Keratinocyte (primary cell): ENCODE data around the gene YIPF7. TPM values are rescaled to one million over a fixed set of nuclear protein-coding genes. Genes with fewer than 3 reads are reported as not detected.

ENCODE experiments used
- DNase-seq: peaks from one replicate; pipeline ENCODE4 v3.0.0-alpha.2; 2011; ENCODE audit warnings: low read depth, missing footprints, low spot score
- FAIRE-seq: peaks from 2 replicates; lab custom pipeline; 2011; peaks lifted over from hg19 to GRCh38; lab: Jason Lieb, UNC
- H2AFZ ChIP-seq: 2 replicates; pipeline ENCODE4 v1.6.0; 2012; ENCODE audit warnings: low read length, control low read depth, inconsistent platforms; ENCODE audit not compliant: control insufficient read depth
- H3K27ac ChIP-seq: 2 replicates; pipeline ENCODE4 v1.5.1; 2011; ENCODE audit warnings: low read length; ENCODE audit not compliant: control insufficient read depth, insufficient read depth
- H3K27me3 ChIP-seq: 3 replicates; pipeline ENCODE4 v1.6.0; 2011; ENCODE audit warnings: low read length; ENCODE audit not compliant: control insufficient read depth, insufficient read depth; ENCODE audit errors: extremely low read depth
- H3K36me3 ChIP-seq, 2 experiments: 2 replicates in 1 of 2; 3 replicates in 1 of 2; pipeline ENCODE4 v1.5.1; 2011; ENCODE audit warnings: low read length in 2 of 2, mild to moderate bottlenecking in 1 of 2; ENCODE audit not compliant: control insufficient read depth in 2 of 2, insufficient read depth in 2 of 2; ENCODE audit errors: extremely low read depth in 1 of 2
- H3K4me1 ChIP-seq: 3 replicates; pipeline ENCODE4 v1.5.1; 2011; ENCODE audit warnings: low read length; ENCODE audit not compliant: control insufficient read depth, insufficient read depth; ENCODE audit errors: extremely low read depth
- H3K4me2 ChIP-seq: 3 replicates; pipeline ENCODE4 v1.6.0; 2011; ENCODE audit warnings: low read depth, low read length; ENCODE audit not compliant: control insufficient read depth, insufficient read depth; ENCODE audit errors: extremely low read depth
- H3K4me3 ChIP-seq, 3 experiments: fragments of 200-600 bp in 1 of 3; sonication (generic) in 1 of 3; 2 replicates in 2 of 3; 3 replicates in 1 of 3; pipeline ENCODE4 v1.5.1; 2011 to 2016; ENCODE audit warnings: low read length in 3 of 3, mild to moderate bottlenecking in 3 of 3, control low read depth in 2 of 3, inconsistent platforms in 1 of 3, low read depth in 1 of 3, mixed read lengths in 1 of 3, mixed run types in 1 of 3, moderate library complexity in 1 of 3; ENCODE audit not compliant: control insufficient read depth in 2 of 3, insufficient read depth in 2 of 3; ENCODE audit errors: extremely low read depth in 1 of 3
- H3K79me2 ChIP-seq: 2 replicates; pipeline ENCODE4 v1.6.0; 2012; ENCODE audit warnings: low read length; ENCODE audit not compliant: control insufficient read depth, insufficient read depth
- H3K9ac ChIP-seq: 3 replicates; pipeline ENCODE4 v1.6.0; 2011; ENCODE audit warnings: low read length; ENCODE audit not compliant: control insufficient read depth, insufficient read depth; ENCODE audit errors: extremely low read depth
- H3K9me1 ChIP-seq: 3 replicates; pipeline ENCODE4 v1.6.0; 2011; ENCODE audit warnings: low read length; ENCODE audit not compliant: control insufficient read depth, insufficient read depth; ENCODE audit errors: extremely low read depth
- H3K9me3 ChIP-seq: 2 replicates; pipeline ENCODE4 v1.5.1; 2012; ENCODE audit warnings: low read depth, low read length; ENCODE audit not compliant: control insufficient read depth
- H4K20me1 ChIP-seq: 3 replicates; pipeline ENCODE4 v1.6.0; 2011; ENCODE audit warnings: low read length; ENCODE audit not compliant: control insufficient read depth, insufficient read depth; ENCODE audit errors: extremely low read depth
- CTCF ChIP-seq, 3 experiments: IDR thresholded peaks in 1 of 3; conservative IDR thresholded peaks in 1 of 3; optimal IDR thresholded peaks in 1 of 3; 2 replicates in 2 of 3; 3 replicates in 1 of 3; pipeline versions ENCODE3 to v1.5.1; 2011; ENCODE audit warnings: low read length in 3 of 3, mild to moderate bottlenecking in 3 of 3, moderate library complexity in 2 of 3, control low read depth in 1 of 3, inconsistent platforms in 1 of 3; ENCODE audit not compliant: insufficient read depth in 2 of 3; ENCODE audit errors: extremely low read depth in 1 of 3
- EZH2 ChIP-seq: IDR thresholded peaks from one replicate; pipeline ENCODE4 v1.6.1; 2012; ENCODE audit warnings: inconsistent platforms, mild to moderate bottlenecking, low read length, moderate library complexity
- dilution Hi-C: fragments of 300-500 bp; cut with MboI; formaldehyde crosslinking; loops from one replicate; pipeline ENCODE4 v1.7.0; 2020; ENCODE audit warnings: low sequenced_read_pairs; ENCODE audit not compliant: extremely low pct_ligation_motif_present
- polyA plus RNA-seq, 5 experiments: library from polyadenylated mRNA; depleted of rRNA in 3 of 5; stranded (reverse) in 3 of 5; stranded (forward) in 1 of 5; unstranded in 1 of 5; fragments of >200 nt; gene quantifications; 1 replicate in 1 of 5; 2 replicates in 3 of 5; 3 replicates in 1 of 5; pipeline versions ENCODE4 v1.2.1 to v1.2.3, GENCODE V29; 2011 to 2012; ENCODE audit warnings: missing spikeins in 2 of 5, low read depth in 1 of 5, low replicate concordance in 1 of 5

The YIPF7 gene
- polyA plus RNA-seq, 1 donor (not counting 4 experiments of a cell fraction or from before 2014, with no cell fraction given) = not detected

GRCh38 chr4:44632733-44633132 is 18.7 kb downstream of the YIPF7 start:
- dilution Hi-C loops = no loop called here
- Histone ChIP-seq H3K9me3 (no peaks in the 10 kb centered on the region), H4K20me1 (no peaks in the 10 kb centered on the region), H3K4me3 (no peak overlapping the region), H2AFZ (no peak overlapping the region), H3K27me3 (no peaks in the 10 kb centered on the region), H3K9me1 (no peaks in the 10 kb centered on the region), H3K4me1 (no peaks in the 10 kb centered on the region), H3K9ac (no peak overlapping the region), H3K36me3 (no peaks in the 10 kb centered on the region), H3K4me2 (no peak overlapping the region), H3K79me2 (no peaks in the 10 kb centered on the region), H3K27ac (no peak overlapping the region)
- FAIRE-seq (no peak), DNase-seq (no peak)
- TF ChIP-seq CTCF (optimal IDR thresholded peaks at IDR 0.05 in 1 of 3, IDR thresholded peaks at IDR 0.05 in 1 of 3, conservative IDR thresholded peaks at IDR 0.05 in 1 of 3; ENCODE audit: extremely low read depth in 1 of 3, insufficient read depth in 2 of 3, low read length in 3 of 3) (no peak), EZH2 (no peak)

GRCh38 chr4:44632089-44632488 is 19.3 kb downstream of the YIPF7 start:
- H3K4me1 ChIP-seq = no peaks in the 10 kb centered on the region
- dilution Hi-C loops = no loop called here
- H3K9ac ChIP-seq = no peak overlapping the region
- no peak overlapping the region for H2AFZ ChIP-seq
- no peak overlapping the region for H3K4me2 ChIP-seq
- DNase-seq = no peak
- H3K9me1 ChIP-seq = no peaks in the 10 kb centered on the region
- no peaks in the 10 kb centered on the region for H3K79me2 ChIP-seq
- TF ChIP-seq EZH2 = no peak
- peak in 2 of 3 experiments; percentile 4 to 25 for TF ChIP-seq CTCF (optimal IDR thresholded peaks at IDR 0.05 in 1 of 3, IDR thresholded peaks at IDR 0.05 in 1 of 3, conservative IDR thresholded peaks at IDR 0.05 in 1 of 3; ENCODE audit: extremely low read depth in 1 of 3, insufficient read depth in 2 of 3, low read length in 3 of 3)
- H3K4me3 ChIP-seq = no peak overlapping the region
- H4K20me1 ChIP-seq = no peaks in the 10 kb centered on the region
- H3K36me3 ChIP-seq = no peaks in the 10 kb centered on the region
- no peaks in the 10 kb centered on the region for H3K27me3 ChIP-seq
- no peak for FAIRE-seq
- no peaks in the 10 kb centered on the region for H3K9me3 ChIP-seq
- no peak overlapping the region for H3K27ac ChIP-seq
